ENCODE data around the gene TRPM3. TPM values are rescaled to one million over a fixed set of nuclear protein-coding genes. Genes with fewer than 3 reads are reported as not detected.

TRPM3 gene
- total RNA-seq, 3 donors from 2014 or later (not counting 1 experiment from before 2014, with no cell fraction given): not detected

GRCh38 chr9:70947086-70947485 lies 174.3 kb downstream of the TRPM3 start:
- Mint-ChIP-seq H3K27ac (no peak overlapping the region), H3K36me3 (no peaks in the 10 kb centered on the region), H3K9me3 (no peaks in the 10 kb centered on the region), H3K4me3 (no peak overlapping the region), H3K4me1 (no peaks in the 10 kb centered on the region), H3K27me3 (ENCODE audit: low read depth in 2 of 2) (peaks cover 0 to 3% of the 10 kb centered on the region in 2 donors)
- no peaks in the 10 kb centered on the region for H3K9me3 ChIP-seq (ENCODE audit: control insufficient read depth, insufficient read depth, low read length)
- no peaks in the 10 kb centered on the region for H3K4me1 ChIP-seq (ENCODE audit: control insufficient read depth, insufficient read depth, low read length)
- TF ChIP-seq CTCF (IDR thresholded peaks at IDR 0.05): no peak
- no peaks in the 10 kb centered on the region for H3K36me3 ChIP-seq (ENCODE audit: control insufficient read depth, insufficient read depth, low read length)
- H3K4me3 ChIP-seq (ENCODE audit: low read length): no peak overlapping the region
- DNase-seq: no peak
- intact Hi-C loops (cut with micrococcal nuclease): no loop called here
- no peaks in the 10 kb centered on the region for H3K27me3 ChIP-seq (ENCODE audit: control insufficient read depth, insufficient read depth, low read length)
- H3K27ac ChIP-seq (ENCODE audit: low read length): no peak overlapping the region
- ATAC-seq: no peak

- Histone ChIP-seq H3K27me3 (ENCODE audit: control insufficient read depth, insufficient read depth, low read length) (no peaks in the 10 kb centered on the region), H3K36me3 (ENCODE audit: control insufficient read depth, insufficient read depth, low read length) (no peaks in the 10 kb centered on the region), H3K4me1 (ENCODE audit: control insufficient read depth, insufficient read depth, low read length) (no peaks in the 10 kb centered on the region), H3K9me3 (ENCODE audit: control insufficient read depth, insufficient read depth, low read length) (no peaks in the 10 kb centered on the region), H3K27ac (ENCODE audit: low read length) (no peak overlapping the region), H3K4me3 (ENCODE audit: low read length) (no peak overlapping the region)
- peaks cover 0 to 4% of the 10 kb centered on the region in 2 donors for H3K9me3 Mint-ChIP-seq
- no peak for ATAC-seq
- no peak for TF ChIP-seq CTCF (IDR thresholded peaks at IDR 0.05)
- no peak overlapping the region for H3K4me3 Mint-ChIP-seq
- H3K4me1 Mint-ChIP-seq: no peaks in the 10 kb centered on the region
- H3K27ac Mint-ChIP-seq: no peak overlapping the region
- H3K36me3 Mint-ChIP-seq: no peaks in the 10 kb centered on the region
- intact Hi-C loops (cut with micrococcal nuclease): no loop called here
- no peak for DNase-seq
- H3K27me3 Mint-ChIP-seq (ENCODE audit: low read depth in 2 of 2): peaks cover 0 to 3% of the 10 kb centered on the region in 2 donors
These were observed 176.1 kb downstream of the TRPM3 start for GRCh38 chr9:70945301-70945700.

- 78% methylated on average over 4 of the region's 4 CpGs for WGBS (ENCODE audit: insufficient coverage)
- H3K27me3 Mint-ChIP-seq (ENCODE audit: low read depth in 2 of 2): peaks cover 0 to 7% of the 10 kb centered on the region in 2 donors
- no peaks in the 10 kb centered on the region for H3K27me3 ChIP-seq (ENCODE audit: control insufficient read depth, insufficient read depth, low read length)
- H3K27ac Mint-ChIP-seq: no peak overlapping the region
- H3K4me3 Mint-ChIP-seq: no peak overlapping the region
- no peak overlapping the region for H3K4me3 ChIP-seq (ENCODE audit: low read length)
- DNase-seq: no peak
- no peaks in the 10 kb centered on the region for H3K9me3 ChIP-seq (ENCODE audit: control insufficient read depth, insufficient read depth, low read length)
- H3K27ac ChIP-seq (ENCODE audit: low read length): no peak overlapping the region
- no peaks in the 10 kb centered on the region for H3K36me3 ChIP-seq (ENCODE audit: control insufficient read depth, insufficient read depth, low read length)
- H3K9me3 Mint-ChIP-seq: peaks cover 0 to 5% of the 10 kb centered on the region in 2 donors
- no peaks in the 10 kb centered on the region for H3K36me3 Mint-ChIP-seq
- ATAC-seq: no peak
- TF ChIP-seq CTCF (IDR thresholded peaks at IDR 0.05): no peak
- intact Hi-C loops (cut with micrococcal nuclease): no loop called here
- no peaks in the 10 kb centered on the region for H3K4me1 Mint-ChIP-seq
- H3K4me1 ChIP-seq (ENCODE audit: control insufficient read depth, insufficient read depth, low read length): no peaks in the 10 kb centered on the region
These were observed 180.2 kb downstream of the TRPM3 start for GRCh38 chr9:70941191-70941590.

DNA sequence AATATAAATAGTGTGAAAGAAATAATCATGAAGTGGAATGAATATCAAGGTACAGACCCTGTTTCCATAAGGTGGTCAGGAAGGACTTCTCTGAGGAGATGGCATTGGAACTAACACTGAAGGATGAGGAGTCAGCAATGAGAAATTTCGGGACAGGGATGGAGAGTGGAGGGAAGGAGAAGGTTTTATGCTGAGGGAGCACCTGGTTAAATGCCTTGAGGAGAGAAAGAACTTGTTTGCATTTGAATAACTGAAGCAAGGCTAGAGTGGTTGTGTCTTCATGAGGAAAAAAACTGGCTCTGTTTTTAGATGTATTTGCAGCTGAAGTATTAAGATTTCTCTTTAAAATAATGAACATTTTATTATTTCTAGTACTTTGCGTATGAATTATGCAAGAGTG lies 180.8 kb downstream of the TRPM3 start:
- DNase-seq: no peak
- no peak for ATAC-seq
- TF ChIP-seq CTCF (IDR thresholded peaks at IDR 0.05): no peak
- Histone ChIP-seq H3K9me3 (ENCODE audit: control insufficient read depth, insufficient read depth, low read length) (no peaks in the 10 kb centered on the region), H3K4me1 (ENCODE audit: control insufficient read depth, insufficient read depth, low read length) (no peaks in the 10 kb centered on the region), H3K36me3 (ENCODE audit: control insufficient read depth, insufficient read depth, low read length) (no peaks in the 10 kb centered on the region), H3K27me3 (ENCODE audit: control insufficient read depth, insufficient read depth, low read length) (no peaks in the 10 kb centered on the region), H3K4me3 (ENCODE audit: low read length) (no peak overlapping the region), H3K27ac (ENCODE audit: low read length) (no peak overlapping the region)
- no peaks in the 10 kb centered on the region for H3K4me1 Mint-ChIP-seq
- no peak overlapping the region for H3K27ac Mint-ChIP-seq
- WGBS (ENCODE audit: insufficient coverage): 78% methylated on average over 2 of the region's 2 CpGs
- H3K9me3 Mint-ChIP-seq: peaks cover 0 to 5% of the 10 kb centered on the region in 2 donors
- intact Hi-C loops (cut with micrococcal nuclease): no loop called here
- no peak overlapping the region for H3K4me3 Mint-ChIP-seq
- H3K27me3 Mint-ChIP-seq (ENCODE audit: low read depth in 2 of 2): peaks cover 0 to 7% of the 10 kb centered on the region in 2 donors
- H3K36me3 Mint-ChIP-seq: no peaks in the 10 kb centered on the region
